Medulla oblongata (tissue), 1 donor: Measurements from ENCODE around the gene ABCF1.
"Not testable (repeated sequence)": the region's sequence is repeated elsewhere in the genome, so short reads cannot be mapped to it uniquely, and the experiment has no call there.

Experiments
- DNase-seq: peaks from one replicate; pipeline ENCODE4 v3.0.0-alpha.2; 2015; ENCODE audit errors: extremely low spot score

Gene ABCF1

GRCh38 chr6:30571075-30571761, at the start of gene ABCF1:
Gene ABCF1 (plus strand): TSS chr6:30571442. CDS start chr6:30571488, 46 bp downstream.
- peak; percentile 98 for DNase-seq

GRCh38 chr6:30521952-30522351, 49.3 kb upstream of the ABCF1 start:
- not testable (repeated sequence) for DNase-seq

GRCh38 chr6:30526444-30526843, 44.8 kb upstream of the ABCF1 start:
- not testable (repeated sequence) for DNase-seq

- DNase-seq: peak; percentile 33
These were observed 41.8 kb upstream of the ABCF1 start for GRCh38 chr6:30529349-30529875.

- no peak for DNase-seq
These were observed 41.2 kb upstream of the ABCF1 start for GRCh38 chr6:30530014-30530413.

- no peak for DNase-seq
These were observed 37.6 kb upstream of the ABCF1 start for GRCh38 chr6:30533460-30534294.

- no peak for DNase-seq
These were observed 33.3 kb upstream of the ABCF1 start for GRCh38 chr6:30537931-30538330.

- DNase-seq: peak; percentile 90
These were observed 29.5 kb upstream of the ABCF1 start for GRCh38 chr6:30541515-30542403.

- DNase-seq: no peak
These were observed 28.9 kb upstream of the ABCF1 start for GRCh38 chr6:30542404-30542725.

- DNase-seq: no peak
These were observed 28.3 kb upstream of the ABCF1 start for GRCh38 chr6:30542915-30543314.

- no peak for DNase-seq
These were observed 27.4 kb upstream of the ABCF1 start for GRCh38 chr6:30543821-30544220.

- peak; percentile 74 for DNase-seq
These were observed 26.5 kb upstream of the ABCF1 start for GRCh38 chr6:30544666-30545272.

GRCh38 chr6:30547454-30547853, 23.8 kb upstream of the ABCF1 start:
- no peak for DNase-seq

- DNase-seq: no peak
These were observed 22.9 kb upstream of the ABCF1 start for GRCh38 chr6:30548375-30548774.

- DNase-seq: no peak
These were observed 16.8 kb upstream of the ABCF1 start for GRCh38 chr6:30554404-30554803.

GRCh38 chr6:30554962-30555815, 16.1 kb upstream of the ABCF1 start:
- peak; percentile 42 for DNase-seq

- no peak for DNase-seq
These were observed 15.5 kb upstream of the ABCF1 start for GRCh38 chr6:30555816-30556065.

- DNase-seq: peak; percentile 86
These were observed 15.0 kb upstream of the ABCF1 start, which contains the start of gene GNL1 for GRCh38 chr6:30556066-30556905. Gene GNL1 (minus strand): TSS chr6:30556489. CDS start chr6:30556203, 286 bp downstream.

- peak; percentile 96 for DNase-seq
These were observed 14.1 kb upstream of the ABCF1 start, which contains the start of gene PRR3 for GRCh38 chr6:30556906-30557682. Gene PRR3 (plus strand): TSS chr6:30557295. CDS start chr6:30557345, 50 bp downstream.
